Keratinocyte (primary cell): Measurements from ENCODE around the gene MACROH2A2. TPM values are rescaled to one million over a fixed set of nuclear protein-coding genes. Genes with fewer than 3 reads are reported as not detected.

Experiments used
- DNase-seq: peaks from one replicate; pipeline ENCODE4 v3.0.0-alpha.2; 2011; ENCODE audit warnings: low read depth, missing footprints, low spot score
- FAIRE-seq: peaks from 2 replicates; lab custom pipeline; 2011; peaks lifted over from hg19 to GRCh38; lab: Jason Lieb, UNC
- H2AFZ ChIP-seq: 2 replicates; pipeline ENCODE4 v1.6.0; 2012; ENCODE audit warnings: low read length, control low read depth, inconsistent platforms; ENCODE audit not compliant: control insufficient read depth
- H3K27ac ChIP-seq: 2 replicates; pipeline ENCODE4 v1.5.1; 2011; ENCODE audit warnings: low read length; ENCODE audit not compliant: control insufficient read depth, insufficient read depth
- H3K27me3 ChIP-seq: 3 replicates; pipeline ENCODE4 v1.6.0; 2011; ENCODE audit warnings: low read length; ENCODE audit not compliant: control insufficient read depth, insufficient read depth; ENCODE audit errors: extremely low read depth
- H3K36me3 ChIP-seq, 2 experiments: 2 replicates in 1 of 2; 3 replicates in 1 of 2; pipeline ENCODE4 v1.5.1; 2011; ENCODE audit warnings: low read length in 2 of 2, mild to moderate bottlenecking in 1 of 2; ENCODE audit not compliant: control insufficient read depth in 2 of 2, insufficient read depth in 2 of 2; ENCODE audit errors: extremely low read depth in 1 of 2
- H3K4me1 ChIP-seq: 3 replicates; pipeline ENCODE4 v1.5.1; 2011; ENCODE audit warnings: low read length; ENCODE audit not compliant: control insufficient read depth, insufficient read depth; ENCODE audit errors: extremely low read depth
- H3K4me2 ChIP-seq: 3 replicates; pipeline ENCODE4 v1.6.0; 2011; ENCODE audit warnings: low read depth, low read length; ENCODE audit not compliant: control insufficient read depth, insufficient read depth; ENCODE audit errors: extremely low read depth
- H3K4me3 ChIP-seq, 3 experiments: fragments of 200-600 bp in 1 of 3; sonication (generic) in 1 of 3; 2 replicates in 2 of 3; 3 replicates in 1 of 3; pipeline ENCODE4 v1.5.1; 2011 to 2016; ENCODE audit warnings: low read length in 3 of 3, mild to moderate bottlenecking in 3 of 3, control low read depth in 2 of 3, inconsistent platforms in 1 of 3, low read depth in 1 of 3, mixed read lengths in 1 of 3, mixed run types in 1 of 3, moderate library complexity in 1 of 3; ENCODE audit not compliant: control insufficient read depth in 2 of 3, insufficient read depth in 2 of 3; ENCODE audit errors: extremely low read depth in 1 of 3
- H3K79me2 ChIP-seq: 2 replicates; pipeline ENCODE4 v1.6.0; 2012; ENCODE audit warnings: low read length; ENCODE audit not compliant: control insufficient read depth, insufficient read depth
- H3K9ac ChIP-seq: 3 replicates; pipeline ENCODE4 v1.6.0; 2011; ENCODE audit warnings: low read length; ENCODE audit not compliant: control insufficient read depth, insufficient read depth; ENCODE audit errors: extremely low read depth
- H3K9me1 ChIP-seq: 3 replicates; pipeline ENCODE4 v1.6.0; 2011; ENCODE audit warnings: low read length; ENCODE audit not compliant: control insufficient read depth, insufficient read depth; ENCODE audit errors: extremely low read depth
- H3K9me3 ChIP-seq: 2 replicates; pipeline ENCODE4 v1.5.1; 2012; ENCODE audit warnings: low read depth, low read length; ENCODE audit not compliant: control insufficient read depth
- H4K20me1 ChIP-seq: 3 replicates; pipeline ENCODE4 v1.6.0; 2011; ENCODE audit warnings: low read length; ENCODE audit not compliant: control insufficient read depth, insufficient read depth; ENCODE audit errors: extremely low read depth
- CTCF ChIP-seq, 3 experiments: IDR thresholded peaks in 1 of 3; conservative IDR thresholded peaks in 1 of 3; optimal IDR thresholded peaks in 1 of 3; 2 replicates in 2 of 3; 3 replicates in 1 of 3; pipeline versions ENCODE3 to v1.5.1; 2011; ENCODE audit warnings: low read length in 3 of 3, mild to moderate bottlenecking in 3 of 3, moderate library complexity in 2 of 3, control low read depth in 1 of 3, inconsistent platforms in 1 of 3; ENCODE audit not compliant: insufficient read depth in 2 of 3; ENCODE audit errors: extremely low read depth in 1 of 3
- EZH2 ChIP-seq: IDR thresholded peaks from one replicate; pipeline ENCODE4 v1.6.1; 2012; ENCODE audit warnings: inconsistent platforms, mild to moderate bottlenecking, low read length, moderate library complexity
- dilution Hi-C: fragments of 300-500 bp; cut with MboI; formaldehyde crosslinking; loops from one replicate; pipeline ENCODE4 v1.7.0; 2020; ENCODE audit warnings: low sequenced_read_pairs; ENCODE audit not compliant: extremely low pct_ligation_motif_present
- polyA plus RNA-seq, 5 experiments: library from polyadenylated mRNA; depleted of rRNA in 3 of 5; stranded (reverse) in 3 of 5; stranded (forward) in 1 of 5; unstranded in 1 of 5; fragments of >200 nt; gene quantifications; 1 replicate in 1 of 5; 2 replicates in 3 of 5; 3 replicates in 1 of 5; pipeline versions ENCODE4 v1.2.1 to v1.2.3, GENCODE V29; 2011 to 2012; ENCODE audit warnings: missing spikeins in 2 of 5, low read depth in 1 of 5, low replicate concordance in 1 of 5

The MACROH2A2 gene
- polyA plus RNA-seq, 1 donor (not counting 4 experiments of a cell fraction or from before 2014, with no cell fraction given): 11.6 TPM

- FAIRE-seq: no peak
- dilution Hi-C loops: no loop called here
- Histone ChIP-seq H3K4me3 (no peak overlapping the region), H3K79me2 (peaks cover 13% of the 10 kb centered on the region), H3K9me3 (no peaks in the 10 kb centered on the region), H2AFZ (no peak overlapping the region), H4K20me1 (no peaks in the 10 kb centered on the region), H3K4me1 (peaks cover 18% of the 10 kb centered on the region), H3K9ac (no peak overlapping the region), H3K4me2 (no peak overlapping the region), H3K27ac (no peak overlapping the region), H3K27me3 (no peaks in the 10 kb centered on the region), H3K9me1 (no peaks in the 10 kb centered on the region), H3K36me3 (peaks cover 2 to 15% of the 10 kb centered on the region in 2 experiments)
- no peak for TF ChIP-seq EZH2
- no peak for TF ChIP-seq CTCF (optimal IDR thresholded peaks at IDR 0.05 in 1 of 3, IDR thresholded peaks at IDR 0.05 in 1 of 3, conservative IDR thresholded peaks at IDR 0.05 in 1 of 3; ENCODE audit: extremely low read depth in 1 of 3, insufficient read depth in 2 of 3, low read length in 3 of 3)
- DNase-seq: no peak
Observed at GRCh38 chr10:70148516-70148915, 95.9 kb downstream of the MACROH2A2 start.

- H4K20me1 ChIP-seq: no peaks in the 10 kb centered on the region
- FAIRE-seq (no peak), DNase-seq (no peak)
- peaks cover 6% of the 10 kb centered on the region for H3K79me2 ChIP-seq
- TF ChIP-seq EZH2: no peak
- no peak for TF ChIP-seq CTCF (optimal IDR thresholded peaks at IDR 0.05 in 1 of 3, IDR thresholded peaks at IDR 0.05 in 1 of 3, conservative IDR thresholded peaks at IDR 0.05 in 1 of 3; ENCODE audit: extremely low read depth in 1 of 3, insufficient read depth in 2 of 3, low read length in 3 of 3)
- no peaks in the 10 kb centered on the region for H3K27me3 ChIP-seq
- H3K36me3 ChIP-seq: peaks cover 25 to 34% of the 10 kb centered on the region in 2 experiments
- no peak overlapping the region for H3K27ac ChIP-seq
- no peaks in the 10 kb centered on the region for H3K9me1 ChIP-seq
- H3K9me3 ChIP-seq: no peaks in the 10 kb centered on the region
- no peak overlapping the region for H3K4me3 ChIP-seq
- dilution Hi-C loops: no loop called here
- no peaks in the 10 kb centered on the region for H3K4me1 ChIP-seq
- H3K9ac ChIP-seq: no peak overlapping the region
- H3K4me2 ChIP-seq: no peak overlapping the region
- H2AFZ ChIP-seq: no peak overlapping the region
Observed at GRCh38 chr10:70155255-70155838, 102.7 kb downstream of the MACROH2A2 start.
